ENCODE measurements around the gene UBE2N.
A peak's percentile ranks its signal among the peaks of the same experiment; 100 is the strongest.
"Not testable (repeated sequence)": the region's sequence is repeated elsewhere in the genome, so short reads cannot be mapped to it uniquely, and the experiment has no call there.

The UBE2N gene

GRCh38 chr12:93442411-93443340 is 929 bp upstream of the UBE2N start:
- DNase-seq = no peak

GRCh38 chr12:93441081-93441616 is 598 bp downstream of the UBE2N start:
- peak; percentile 28 for DNase-seq

DNA sequence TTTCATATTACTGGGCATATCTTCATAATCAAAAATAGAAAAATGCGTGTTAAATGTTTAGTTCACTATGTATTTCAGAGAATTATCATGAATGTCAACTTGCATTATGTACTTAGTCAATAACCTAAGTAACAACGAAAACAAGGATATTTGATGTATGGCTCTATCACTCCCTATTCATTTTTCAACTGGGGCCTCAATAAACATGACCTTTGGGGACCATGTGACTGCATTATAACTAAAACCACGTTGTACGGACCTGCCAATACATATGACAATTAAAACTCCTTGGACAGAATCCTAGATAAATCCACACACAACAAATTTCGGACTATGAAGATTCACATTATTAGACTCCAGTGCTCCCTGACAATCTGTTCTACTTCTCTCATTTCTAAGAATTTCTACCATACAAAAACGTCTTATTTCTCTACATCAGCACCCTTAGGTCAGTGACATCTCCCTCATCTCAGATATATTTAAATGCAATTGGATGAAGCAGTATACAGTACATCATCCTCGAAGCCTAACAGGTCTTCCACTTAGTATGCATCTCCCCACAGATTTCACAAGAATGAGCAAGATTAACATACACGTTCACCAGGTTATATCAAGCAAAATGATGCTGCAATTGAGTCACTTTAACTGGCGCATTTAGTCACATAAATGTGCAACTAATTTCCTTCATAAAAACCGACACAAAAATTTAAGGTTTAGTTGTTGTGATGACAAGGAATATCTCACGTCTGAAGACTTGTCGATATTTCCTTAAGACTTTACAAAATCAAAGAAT is 1.5 kb downstream of the UBE2N start:
- DNase-seq = no peak

DNA sequence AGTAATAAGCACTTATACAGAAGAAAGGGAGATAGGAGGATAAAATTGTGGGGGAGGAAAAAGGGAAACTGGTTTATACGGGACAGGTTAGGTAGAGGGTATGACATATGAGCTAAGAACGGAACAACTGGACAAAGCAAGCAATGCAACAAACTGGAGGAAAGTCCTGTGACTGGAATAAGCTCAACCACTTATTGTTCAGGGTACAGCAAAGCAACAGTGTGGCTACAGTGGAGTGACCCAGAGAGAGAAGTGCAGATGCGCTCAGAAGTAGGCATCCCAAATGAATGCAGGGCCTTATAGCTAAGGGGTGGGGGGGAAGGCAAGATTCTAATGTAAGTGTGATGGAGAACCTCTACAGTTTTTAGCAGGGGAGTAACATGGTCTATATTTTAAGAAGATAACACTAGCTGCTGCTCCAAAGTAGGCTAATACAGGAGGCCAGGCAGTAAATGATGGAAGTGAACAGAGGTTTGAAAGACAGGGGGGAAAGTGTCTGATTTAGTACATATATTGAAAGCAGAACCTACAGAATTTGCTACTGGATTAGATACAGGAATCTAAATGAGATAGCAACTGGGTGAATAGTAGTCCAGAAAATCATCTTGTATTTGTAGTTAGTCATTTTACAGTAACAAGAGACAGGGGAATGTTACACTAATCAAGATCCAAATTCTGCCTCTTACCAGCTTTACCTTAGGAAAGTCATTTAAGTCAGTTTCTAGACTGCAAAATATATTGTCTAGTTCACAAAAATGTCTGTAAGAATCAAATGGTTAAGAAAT is 3.3 kb downstream of the UBE2N start:
- no peak for DNase-seq

- DNase-seq = no peak
Observed at GRCh38 chr12:93434256-93434865, 7.4 kb downstream of the UBE2N start.

DNA sequence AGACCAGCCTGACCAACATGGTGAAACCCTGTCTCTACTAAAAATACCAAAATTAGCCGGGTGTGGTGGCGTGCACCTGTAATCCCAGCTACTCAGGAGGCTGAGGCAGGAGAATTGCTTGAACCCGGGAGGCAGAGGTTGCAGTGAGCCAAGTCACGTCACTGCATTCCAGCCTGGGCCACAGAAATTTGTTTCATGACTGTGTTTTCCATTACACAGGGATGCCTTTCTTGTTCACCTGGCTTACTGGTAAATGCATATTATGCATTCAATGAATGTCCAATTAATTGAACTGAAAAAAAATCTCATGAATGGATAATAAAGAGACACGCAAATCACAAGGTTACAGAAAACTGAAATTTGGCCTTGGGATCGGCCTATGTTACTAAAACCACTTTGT is 9.7 kb downstream of the UBE2N start:
- not testable (repeated sequence) for DNase-seq

- no peak for DNase-seq
Observed at GRCh38 chr12:93430280-93430679, 11.5 kb downstream of the UBE2N start.

GRCh38 chr12:93429852-93430251 is 11.9 kb downstream of the UBE2N start:
- DNase-seq = no peak

- no peak for DNase-seq
Observed at GRCh38 chr12:93429448-93429847, 12.3 kb downstream of the UBE2N start.

GRCh38 chr12:93427779-93428564 is 13.8 kb downstream of the UBE2N start:
- no peak for DNase-seq

DNA sequence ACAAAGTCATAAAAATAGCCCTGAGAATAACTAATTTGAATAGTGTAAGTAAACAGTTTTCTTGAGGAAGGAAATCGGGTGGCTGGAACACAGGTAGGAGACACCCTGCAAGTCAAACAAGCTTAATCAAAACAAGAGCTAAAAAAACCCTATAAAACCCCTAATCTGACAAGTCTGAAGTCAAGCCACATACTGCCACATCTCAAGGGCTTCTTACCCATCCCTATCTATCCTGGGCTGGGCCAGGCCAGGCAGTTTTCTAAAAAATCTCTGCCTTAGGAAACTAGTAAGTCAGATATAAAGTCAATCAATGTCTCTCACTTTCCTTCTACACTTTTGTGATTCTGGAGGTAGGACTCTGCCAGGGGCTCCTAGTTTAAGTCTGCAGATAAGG is 15.3 kb downstream of the UBE2N start:
- DNase-seq = no peak

GRCh38 chr12:93425736-93426411 is 15.9 kb downstream of the UBE2N start:
- no peak for DNase-seq

GRCh38 chr12:93422050-93422449 is 19.7 kb downstream of the UBE2N start:
- DNase-seq = no peak

GRCh38 chr12:93419388-93420034 is 22.2 kb downstream of the UBE2N start:
- DNase-seq = no peak

DNA sequence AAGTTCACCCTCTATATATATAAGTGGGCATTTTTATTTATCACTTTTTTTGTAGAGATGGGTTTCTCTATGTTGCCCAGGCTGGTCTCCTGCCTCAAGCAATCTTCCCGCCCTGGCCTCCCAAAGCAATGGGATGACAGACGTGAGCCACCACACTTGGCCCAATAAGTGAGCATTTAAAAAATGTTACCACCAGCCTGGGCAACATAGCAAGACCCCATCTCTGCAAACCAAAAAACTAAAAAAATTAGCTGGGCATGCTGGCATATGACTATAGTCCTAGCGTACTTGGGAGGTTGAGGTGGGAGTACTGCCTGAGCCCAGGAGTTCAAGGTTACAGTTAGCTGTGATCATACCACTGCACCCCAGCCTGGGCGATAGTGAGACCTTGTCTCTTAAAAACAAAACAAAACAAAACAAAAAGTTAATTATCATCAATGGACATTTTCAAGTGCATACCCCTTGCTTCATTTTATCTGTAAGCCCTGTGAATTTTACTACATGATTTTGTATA is 23.7 kb downstream of the UBE2N start:
- DNase-seq = no peak

GRCh38 chr12:93415723-93416464 is 25.9 kb downstream of the UBE2N start:
- DNase-seq = no peak

DNA sequence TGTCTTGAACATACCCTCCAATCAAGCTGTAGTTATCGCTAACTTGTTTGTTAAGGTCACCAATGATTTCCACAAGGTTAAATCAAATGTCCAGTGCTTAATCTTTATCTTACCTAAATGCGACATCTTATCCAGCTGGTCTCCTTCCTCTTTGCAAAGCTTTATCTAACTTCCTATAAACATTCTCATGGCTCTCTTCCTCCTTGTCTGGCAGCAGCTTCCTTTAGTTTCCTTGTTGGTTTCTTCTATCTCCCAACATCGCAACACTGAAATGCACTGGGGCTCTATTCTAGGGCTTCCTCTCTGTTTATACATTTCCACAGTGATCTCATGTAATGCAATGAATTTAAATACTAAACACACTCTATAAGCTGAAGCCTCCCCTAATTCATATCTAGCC is 28.7 kb downstream of the UBE2N start:
- DNase-seq = no peak

DNA sequence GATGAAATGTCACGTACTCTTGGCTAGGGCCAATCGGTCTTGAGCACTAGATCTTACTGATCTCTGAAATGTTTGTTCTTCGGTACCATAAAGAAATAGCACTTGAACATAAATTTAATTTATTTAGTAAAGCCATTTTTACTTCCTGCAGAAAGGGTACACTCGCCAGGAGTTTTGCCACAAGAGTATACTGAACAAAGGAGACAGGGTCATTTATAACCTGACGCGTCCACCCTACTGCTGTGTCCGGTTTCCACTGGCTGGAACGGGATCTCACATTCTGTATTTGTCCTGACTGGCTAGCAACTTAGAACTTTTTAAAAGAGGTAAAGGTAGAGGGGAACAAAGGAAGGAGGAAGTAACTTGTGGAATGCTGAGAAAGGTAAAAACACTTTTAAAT is 29.4 kb downstream of the UBE2N start:
- not testable (repeated sequence) for DNase-seq

- not testable (repeated sequence) for DNase-seq
Observed at GRCh38 chr12:93411060-93411459, 30.7 kb downstream of the UBE2N start.

Data from NK-92 treated with Interleukin-12 subunit alpha and Interleukin-12 subunit beta, amount 100 ng/mL, for 24 hours (cell line).